Neural progenitor cell (in vitro differentiated cells): Measurements from ENCODE around the gene F7. TPM values are rescaled to one million over a fixed set of nuclear protein-coding genes. Genes with fewer than 3 reads are reported as not detected.
A peak's percentile ranks its signal among the peaks of the same experiment; 100 is the strongest.
"Not testable (repeated sequence)": the region's sequence is repeated elsewhere in the genome, so short reads cannot be mapped to it uniquely, and the experiment has no call there.

Experiments used
- DNase-seq: peaks from one replicate; pipeline ENCODE4 v3.0.0-alpha.2; 2016; ENCODE audit warnings: low spot score
- H2AFZ ChIP-seq: fragments of 200-600 bp; sonication (generic); replicated peaks from 2 replicates; pipeline ENCODE4 v1.6.1; 2016; ENCODE audit warnings: antibody characterized with exemption
- H3F3A ChIP-seq: fragments of 200-600 bp; sonication (generic); 2 replicates; pipeline ENCODE4 v1.6.1; 2016; ENCODE audit warnings: antibody characterized with exemption, low read depth
- H3K27ac ChIP-seq: fragments of 200-600 bp; sonication (generic); 2 replicates; pipeline ENCODE4 v1.5.1; 2016; ENCODE audit warnings: mild to moderate bottlenecking
- H3K27me3 ChIP-seq: fragments of 200-600 bp; sonication (generic); 2 replicates; pipeline ENCODE4 v1.6.1; 2016; ENCODE audit warnings: mild to moderate bottlenecking, moderate library complexity
- H3K36me3 ChIP-seq: fragments of 200-600 bp; sonication (generic); 2 replicates; pipeline ENCODE4 v1.5.1; 2016
- H3K4me1 ChIP-seq: fragments of 200-600 bp; sonication (generic); 2 replicates; pipeline ENCODE4 v1.6.1; 2016; ENCODE audit warnings: mixed run types
- H3K4me2 ChIP-seq: fragments of 200-600 bp; sonication (generic); 2 replicates; pipeline ENCODE4 v1.6.1; 2016
- H3K4me3 ChIP-seq: fragments of 200-600 bp; sonication (generic); 2 replicates; pipeline ENCODE4 v1.5.1; 2016
- H3K79me2 ChIP-seq: fragments of 200-600 bp; sonication (generic); 2 replicates; pipeline ENCODE4 v1.6.1; 2016; ENCODE audit warnings: low read depth
- H3K9ac ChIP-seq: fragments of 200-600 bp; sonication (generic); 2 replicates; pipeline ENCODE4 v1.6.1; 2016
- H3K9me3 ChIP-seq: fragments of 200-600 bp; sonication (generic); 2 replicates; pipeline ENCODE4 v1.5.1; 2016; ENCODE audit warnings: low read depth
- H4K20me1 ChIP-seq: fragments of 200-600 bp; sonication (generic); 2 replicates; pipeline ENCODE4 v1.6.1; 2016; ENCODE audit warnings: low read depth
- H3K27ac Mint-ChIP-seq: 3 replicates; pipeline ENCODE4 v1.8.0; 2021; ENCODE audit warnings: mixed read lengths
- H3K27me3 Mint-ChIP-seq: 2 replicates; pipeline ENCODE4 v1.8.0; 2022; ENCODE audit warnings: low read depth, mild to moderate bottlenecking, inconsistent platforms, moderate library complexity, mixed read lengths; ENCODE audit not compliant: insufficient read depth
- H3K36me3 Mint-ChIP-seq: 3 replicates; pipeline ENCODE4 v1.8.0; 2021; ENCODE audit warnings: mixed read lengths
- H3K4me1 Mint-ChIP-seq: 3 replicates; pipeline ENCODE4 v1.8.0; 2021; ENCODE audit warnings: mixed read lengths
- H3K4me3 Mint-ChIP-seq: 3 replicates; pipeline ENCODE4 v1.8.0; 2021; ENCODE audit warnings: mild to moderate bottlenecking, moderate library complexity, mixed read lengths
- H3K9me3 Mint-ChIP-seq: 3 replicates; pipeline ENCODE4 v1.8.0; 2020; ENCODE audit warnings: mixed read lengths
- CTCF ChIP-seq: fragments of 200-600 bp; sonication (generic); IDR thresholded peaks from 2 replicates; pipeline ENCODE4 v1.5.1; 2017; ENCODE audit warnings: antibody characterized with exemption, mild to moderate bottlenecking
- EZH2 ChIP-seq: fragments of 200-600 bp; sonication (generic); IDR thresholded peaks from 2 replicates; pipeline ENCODE4 v1.6.1; 2017; ENCODE audit warnings: antibody characterized with exemption, mild to moderate bottlenecking, moderate library complexity
- EZH2phosphoT487 ChIP-seq: fragments of 200-600 bp; sonication (generic); IDR thresholded peaks from 2 replicates; pipeline ENCODE4 v1.6.1; 2017; ENCODE audit warnings: antibody characterized with exemption
- total RNA-seq: library from RNA; depleted of rRNA; stranded (reverse); fragments of >200 nt; gene quantifications from 2 replicates; pipeline ENCODE4 v1.2.3, GENCODE V29; 2015; ENCODE audit warnings: low replicate concordance

Gene F7
- total RNA-seq, 1 donor from 2014 or later = not detected

- H3K27ac Mint-ChIP-seq = no peak overlapping the region
- H3K9me3 ChIP-seq = no peaks in the 10 kb centered on the region
- no peaks in the 10 kb centered on the region for H3K4me1 ChIP-seq
- H3K4me1 Mint-ChIP-seq = no peaks in the 10 kb centered on the region
- peaks cover 2% of the 10 kb centered on the region for H3K27me3 Mint-ChIP-seq
- no peaks in the 10 kb centered on the region for H3K9me3 Mint-ChIP-seq
- H3K27ac ChIP-seq = no peak overlapping the region
- H3K4me2 ChIP-seq = no peak overlapping the region
- H3F3A ChIP-seq = no peaks in the 10 kb centered on the region
- H3K9ac ChIP-seq = no peak overlapping the region
- TF ChIP-seq EZH2 (no peak), EZH2phosphoT487 (no peak), CTCF (no peak)
- no peak overlapping the region for H2AFZ ChIP-seq
- H3K27me3 ChIP-seq = no peaks in the 10 kb centered on the region
- no peak overlapping the region for H3K4me3 Mint-ChIP-seq
- H3K4me3 ChIP-seq = no peak overlapping the region
- H3K36me3 Mint-ChIP-seq = peaks cover 17% of the 10 kb centered on the region
- H3K79me2 ChIP-seq = no peaks in the 10 kb centered on the region
- DNase-seq = no peak
- no peaks in the 10 kb centered on the region for H4K20me1 ChIP-seq
- H3K36me3 ChIP-seq = no peaks in the 10 kb centered on the region
These were observed 27.4 kb upstream of the F7 start for GRCh38 chr13:113077953-113078901.

GRCh38 chr13:113078902-113079780 lies 26.4 kb upstream of the F7 start:
- H3K27me3 Mint-ChIP-seq = peaks cover 2% of the 10 kb centered on the region
- no peaks in the 10 kb centered on the region for H3K36me3 ChIP-seq

GRCh38 chr13:113079781-113080080 lies 25.9 kb upstream of the F7 start:
- not testable (repeated sequence) for H3K27ac ChIP-seq, H3K36me3 ChIP-seq, H4K20me1 ChIP-seq, H3F3A ChIP-seq, H2AFZ ChIP-seq, H3K27ac Mint-ChIP-seq, DNase-seq, H3K9me3 Mint-ChIP-seq, H3K4me1 ChIP-seq, H3K27me3 ChIP-seq, H3K27me3 Mint-ChIP-seq, H3K4me3 Mint-ChIP-seq, H3K4me3 ChIP-seq, H3K9ac ChIP-seq, H3K9me3 ChIP-seq, H3K4me2 ChIP-seq, H3K4me1 Mint-ChIP-seq, H3K79me2 ChIP-seq
- peaks cover 12% of the 10 kb centered on the region for H3K36me3 Mint-ChIP-seq

More at GRCh38 chr13:113078902-113079780, 26.4 kb upstream of the F7 start:
- Histone ChIP-seq H3K4me2 (no peak overlapping the region), H3K4me3 (no peak overlapping the region), H4K20me1 (no peaks in the 10 kb centered on the region), H3F3A (no peaks in the 10 kb centered on the region), H2AFZ (no peak overlapping the region), H3K9ac (no peak overlapping the region), H3K4me1 (no peaks in the 10 kb centered on the region), H3K27ac (no peak overlapping the region), H3K9me3 (no peaks in the 10 kb centered on the region), H3K27me3 (no peaks in the 10 kb centered on the region), H3K79me2 (no peaks in the 10 kb centered on the region)
- TF ChIP-seq EZH2 (no peak), EZH2phosphoT487 (no peak), CTCF (no peak)
- no peaks in the 10 kb centered on the region for H3K9me3 Mint-ChIP-seq
- H3K36me3 Mint-ChIP-seq = peaks cover 14% of the 10 kb centered on the region
- H3K4me3 Mint-ChIP-seq = no peak overlapping the region
- no peak for DNase-seq
- H3K4me1 Mint-ChIP-seq = no peaks in the 10 kb centered on the region
- H3K27ac Mint-ChIP-seq = peak overlapping the region; percentile 28
